Stimulated activated CD8-positive, alpha-beta memory T cell treated with anti-CD3 and anti-CD28 coated beads, Interleukin-12 subunit alpha, Interleukin-12 subunit beta, amount 100 ng/mL, for 24 hours (primary cell): ENCODE results near the gene STT3A.
"Not testable (repeated sequence)": the region's sequence is repeated elsewhere in the genome, so short reads cannot be mapped to it uniquely, and the experiment has no call there.

Source experiments
- DNase-seq: peaks from one replicate; pipeline ENCODE4 v3.0.0-alpha.2; 2020; ENCODE audit errors: extremely low read depth

Gene STT3A

GRCh38 chr11:125592305-125593113, at the start of gene STT3A:
Gene STT3A, plus strand, starts transcription at chr11:125592852. Its CDS starts 3,064 bp downstream, at chr11:125595916.
- DNase-seq = peak; percentile 95

DNA sequence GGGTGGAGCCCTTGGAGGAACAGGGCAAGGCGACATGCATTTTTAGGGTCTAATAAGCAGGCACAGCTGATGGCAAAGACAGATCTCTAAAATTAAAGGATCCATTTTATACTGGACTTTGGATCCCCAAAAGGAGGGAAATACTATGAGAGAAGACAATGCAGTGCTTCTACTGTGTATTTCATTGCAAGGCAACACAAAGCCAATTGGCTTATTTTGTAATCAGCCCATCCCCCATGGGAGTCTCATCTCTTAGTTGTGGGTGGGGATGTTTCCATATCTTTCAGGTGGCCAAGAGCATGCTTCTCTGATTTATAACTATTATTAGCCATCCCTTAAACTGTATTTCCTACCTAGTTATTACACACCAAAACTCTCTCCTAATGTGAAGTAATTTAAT, 41.9 kb upstream of the STT3A start:
- no peak for DNase-seq

DNA sequence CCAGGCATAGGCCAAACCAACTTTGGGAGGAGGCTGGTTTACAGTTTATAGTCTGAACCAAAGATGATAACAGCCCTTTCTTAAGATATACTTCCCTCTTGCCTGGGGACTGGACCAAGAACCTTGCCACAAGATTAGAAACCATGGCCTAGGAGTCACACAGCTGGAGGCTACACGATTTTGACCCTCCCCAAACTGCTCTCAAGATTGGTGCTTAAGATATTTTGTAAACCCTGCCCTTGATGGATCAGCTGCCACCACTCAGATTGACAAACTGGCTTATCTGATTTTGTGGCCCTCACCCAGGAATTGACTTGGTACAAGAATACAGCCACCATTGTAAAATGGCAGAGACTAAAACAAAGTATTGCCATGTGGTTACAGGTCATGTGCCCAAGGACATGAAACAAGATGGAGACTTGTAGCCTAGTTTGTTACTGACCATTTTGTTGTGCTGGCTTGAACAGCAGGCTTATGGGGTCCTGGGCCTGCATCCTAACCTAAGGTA, 40.8 kb upstream of the STT3A start:
- DNase-seq = no peak

GRCh38 chr11:125552927-125553326, 39.7 kb upstream of the STT3A start:
- DNase-seq = no peak

DNA sequence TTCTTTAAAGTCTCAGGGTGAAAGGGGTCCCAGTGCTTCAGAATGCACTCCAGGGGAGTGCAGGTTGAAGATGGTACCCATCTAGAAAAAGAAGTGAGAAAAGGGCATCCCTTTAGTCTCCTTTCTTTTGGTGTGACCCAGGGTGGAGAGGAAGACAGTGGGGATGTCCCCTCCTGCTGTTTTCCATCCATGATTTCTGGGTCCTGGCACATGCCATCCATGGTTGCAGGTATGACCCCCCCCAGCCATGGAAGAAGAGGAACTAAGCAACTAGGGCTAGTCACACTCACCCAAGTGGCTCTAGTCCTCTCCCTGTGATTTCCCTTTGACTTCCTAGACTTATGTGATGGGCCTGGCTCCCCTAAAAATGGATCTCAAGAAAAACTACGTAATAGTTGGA, 39.3 kb upstream of the STT3A start:
- no peak for DNase-seq

DNA sequence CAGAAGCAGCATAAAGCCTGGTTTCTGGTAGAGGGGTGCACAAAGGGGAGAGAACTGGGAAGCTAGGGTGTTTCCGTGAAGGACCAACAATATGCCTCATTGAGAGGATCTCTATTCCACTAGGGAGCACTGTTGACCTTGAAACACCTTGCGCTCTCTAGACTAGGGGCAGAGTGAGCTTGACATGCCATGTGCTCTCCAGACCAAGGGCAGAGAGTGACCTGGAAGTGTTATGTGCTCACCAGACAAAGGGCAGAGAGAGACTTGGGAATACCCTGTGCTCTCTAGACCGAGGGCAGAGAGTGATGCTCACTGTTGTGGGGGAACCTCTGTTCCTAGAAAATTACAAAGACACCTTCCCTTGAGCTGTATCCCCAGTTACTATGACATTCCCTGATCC, 38.6 kb upstream of the STT3A start:
- no peak for DNase-seq

DNA sequence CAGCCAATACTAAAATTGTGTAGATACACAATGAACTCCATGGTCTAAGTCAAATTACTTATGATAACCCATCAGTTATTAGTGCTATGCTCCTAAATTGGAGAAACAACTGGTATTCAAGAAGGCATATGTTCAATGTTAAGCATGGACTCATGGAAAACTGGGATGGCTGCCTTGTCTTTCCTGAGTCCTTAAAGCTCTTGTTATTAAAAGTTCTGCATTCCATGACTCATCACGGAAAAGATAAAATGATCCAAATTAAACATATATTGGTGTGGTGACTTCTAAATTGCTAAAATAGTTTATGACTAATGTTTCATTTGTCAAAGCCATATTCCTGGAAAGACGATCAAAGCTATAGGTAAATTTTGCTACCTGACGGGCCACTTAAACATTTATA, 32.8 kb upstream of the STT3A start:
- no peak for DNase-seq

DNA sequence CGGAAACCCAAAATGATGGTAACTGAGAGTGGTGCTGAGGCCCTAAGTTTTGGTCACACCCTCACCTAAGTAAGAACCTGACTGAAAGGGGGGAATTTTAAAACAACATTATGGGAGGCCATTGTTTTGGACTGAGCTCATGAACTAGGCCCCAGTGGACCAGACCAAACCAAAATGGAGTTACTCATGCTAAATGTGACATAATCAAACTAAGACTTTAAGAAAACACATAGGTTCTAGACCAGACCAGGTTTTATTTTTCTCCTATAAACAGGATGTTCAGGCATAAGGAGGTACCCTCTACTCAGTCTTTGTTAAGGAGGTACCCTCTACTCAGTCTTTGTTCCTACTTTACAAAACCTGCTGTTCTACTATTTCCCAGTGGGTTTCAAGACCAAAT, 30.7 kb upstream of the STT3A start:
- DNase-seq = no peak

DNA sequence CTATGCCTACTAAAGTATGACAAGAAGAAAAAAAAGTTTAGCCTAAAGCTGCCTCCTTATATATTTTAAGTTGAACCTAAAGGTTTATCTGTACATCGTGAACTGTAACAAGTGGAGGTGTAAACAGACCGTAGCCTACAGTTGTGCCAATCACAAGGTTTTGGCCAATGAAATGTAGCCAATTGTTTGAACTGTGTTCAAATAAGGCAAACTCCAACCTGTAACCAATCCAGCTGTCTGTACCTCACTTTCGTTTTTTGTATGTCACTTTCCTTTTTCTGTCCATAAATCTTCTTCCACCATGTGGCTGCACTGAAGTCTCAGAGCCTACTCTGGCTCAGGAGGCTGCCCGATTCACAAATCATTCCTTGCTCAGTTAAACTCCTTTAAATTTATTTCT, 30.2 kb upstream of the STT3A start:
- no peak for DNase-seq

DNA sequence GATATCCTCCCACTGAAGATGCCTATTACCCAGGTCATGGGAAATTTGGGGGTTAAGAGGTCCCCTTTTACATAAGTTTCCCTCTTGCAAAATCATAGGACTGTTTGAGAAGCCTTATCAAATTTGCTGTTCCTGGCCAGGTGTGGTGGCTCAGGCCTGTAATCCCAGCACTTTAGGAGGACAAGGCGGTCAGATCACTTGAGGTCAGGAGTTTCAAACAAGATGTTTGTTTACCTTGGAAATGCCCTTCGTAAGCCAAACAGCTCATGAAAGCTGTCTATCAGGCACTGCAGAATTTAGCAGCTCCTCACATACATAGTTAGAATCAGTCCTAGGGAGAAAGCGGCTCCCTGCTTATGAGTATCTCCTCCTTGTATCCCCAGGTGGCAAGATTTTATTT, 28.3 kb upstream of the STT3A start:
- no peak for DNase-seq

DNA sequence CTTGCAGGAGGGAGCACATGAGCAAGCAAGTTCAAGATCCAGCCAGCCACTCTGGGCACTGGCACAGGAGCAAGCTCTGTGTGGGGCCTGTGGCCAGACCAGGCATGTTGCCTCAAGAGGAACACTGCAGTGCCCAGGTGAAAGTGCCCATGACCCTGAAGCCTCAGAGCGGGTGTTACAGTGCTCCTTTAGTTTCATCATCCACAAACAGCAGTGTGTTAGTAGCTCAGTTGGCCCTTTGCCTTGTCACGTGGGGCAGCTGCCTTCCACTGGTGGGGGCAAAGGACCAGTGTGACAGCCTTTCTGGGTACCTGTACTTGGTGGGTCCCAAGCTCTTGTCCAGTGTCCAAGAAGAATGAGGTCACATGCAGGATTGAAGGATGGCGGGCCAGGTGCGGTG, 26.4 kb upstream of the STT3A start:
- no peak for DNase-seq

- peak; percentile 85 for DNase-seq
Measured at GRCh38 chr11:125568970-125569914, 23.4 kb upstream of the STT3A start, which contains the start of gene EI24. Gene EI24, plus strand, starts transcription at chr11:125569477. Its CDS starts 3,051 bp downstream, at chr11:125572528.

GRCh38 chr11:125569915-125570621, 22.6 kb upstream of the STT3A start:
- DNase-seq = no peak

- no peak for DNase-seq
Measured at GRCh38 chr11:125570952-125571351, 21.7 kb upstream of the STT3A start.

GRCh38 chr11:125572916-125573315, 19.7 kb upstream of the STT3A start:
- no peak for DNase-seq

- not testable (repeated sequence) for DNase-seq
Measured at GRCh38 chr11:125577181-125577580, 15.5 kb upstream of the STT3A start.

GRCh38 chr11:125578783-125579182, 13.9 kb upstream of the STT3A start:
- DNase-seq = no peak

GRCh38 chr11:125579811-125580210, 12.8 kb upstream of the STT3A start:
- no peak for DNase-seq

DNA sequence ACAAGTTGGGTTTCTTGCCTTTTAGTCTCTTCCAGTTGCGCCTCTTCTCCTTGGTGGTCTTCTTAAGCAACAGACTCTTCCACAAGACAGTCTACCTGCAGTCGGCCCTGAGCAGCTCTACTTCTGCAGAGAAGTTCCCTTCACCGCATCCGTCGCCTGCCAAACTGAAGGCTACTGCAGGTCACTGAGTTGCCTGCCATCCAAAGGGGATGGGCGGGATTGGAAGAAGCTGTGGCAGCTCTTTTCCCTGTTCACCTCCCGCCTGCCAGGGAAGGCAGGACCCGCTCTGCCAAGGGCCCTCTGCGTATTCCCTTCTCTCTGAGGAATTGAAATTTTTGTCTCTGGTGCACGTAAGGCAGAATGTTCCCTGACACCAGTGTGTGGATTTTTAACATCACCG, 9.2 kb upstream of the STT3A start:
- DNase-seq = no peak

- no peak for DNase-seq
Measured at GRCh38 chr11:125585487-125585886, 7.2 kb upstream of the STT3A start.

DNA sequence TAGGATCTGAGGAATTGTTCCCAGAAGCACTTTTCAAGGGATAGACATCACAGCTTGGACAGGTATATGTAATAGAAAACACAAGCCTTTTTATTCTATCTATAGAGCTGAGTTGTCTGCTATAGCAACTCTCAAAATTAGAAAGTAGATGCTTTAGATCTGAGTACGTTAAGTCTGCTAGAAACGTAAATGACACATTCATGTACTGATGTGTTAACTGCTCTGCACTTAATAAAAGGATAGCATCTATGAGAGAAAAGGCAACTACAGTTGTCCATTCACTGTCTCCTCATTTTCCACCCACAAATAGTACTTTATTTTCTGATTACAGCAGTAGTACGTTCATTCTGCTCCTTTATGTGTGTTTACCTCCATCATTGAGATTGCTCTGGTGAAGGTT, 6.0 kb upstream of the STT3A start:
- no peak for DNase-seq

DNA sequence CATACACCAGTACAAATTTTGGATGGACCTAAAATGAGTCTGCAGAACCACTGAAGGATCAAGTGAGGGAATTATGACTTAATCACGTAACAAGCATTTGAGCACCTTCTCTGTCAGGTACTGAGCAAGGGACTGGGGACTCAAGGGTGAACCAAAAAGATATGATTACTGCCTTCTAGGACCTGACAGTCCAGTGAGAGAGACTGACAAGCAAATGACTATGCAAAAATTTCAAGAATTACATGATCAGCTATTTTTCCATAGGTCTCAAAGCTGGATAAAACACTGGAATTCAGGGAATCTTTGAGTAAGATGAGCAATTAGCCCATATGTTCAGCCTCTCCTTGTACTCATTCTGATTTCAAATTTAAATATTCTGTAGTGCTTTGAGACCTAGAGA, 5.2 kb upstream of the STT3A start:
- DNase-seq = no peak
